BJ (cell line): ENCODE data around the gene PPDPF. TPM values are rescaled to one million over a fixed set of nuclear protein-coding genes. Genes with fewer than 3 reads are reported as not detected.

Experiments used
- CTCF ChIA-PET: fragments of 350-600 bp; formaldehyde crosslinking; extraction: SDS; loops from one replicate; lab custom pipeline; 2021; ENCODE audit warnings: antibody characterized with exemption, inconsistent platforms; lab: Yijun Ruan, JAX
- POLR2A ChIA-PET: fragments of 300-600 bp; sonication (Branson Sonifier 250); formaldehyde crosslinking; extraction: SDS; loops from one replicate; lab custom pipeline; 2021; ENCODE audit warnings: antibody characterized with exemption; lab: Charles Lee
- DNase-seq: peaks from one replicate; pipeline ENCODE4 v3.0.0-alpha.2; 2011; ENCODE audit warnings: low read depth
- H3K27me3 ChIP-seq: 2 replicates; pipeline ENCODE4 v1.6.0; 2011; ENCODE audit warnings: low read length; ENCODE audit not compliant: control insufficient read depth, insufficient read depth
- H3K36me3 ChIP-seq: 2 replicates; pipeline ENCODE4 v1.5.1; 2011; ENCODE audit warnings: low read length; ENCODE audit not compliant: control insufficient read depth, insufficient read depth
- H3K4me3 ChIP-seq: 2 replicates; pipeline ENCODE4 v1.5.1; 2011; ENCODE audit warnings: low read depth, mild to moderate bottlenecking, control low read depth, low read length
- polyA plus RNA-seq: library from polyadenylated mRNA; depleted of rRNA; stranded (reverse); fragments of >200 nt; gene quantifications from 2 replicates; pipeline ENCODE4 v1.2.3, GENCODE V29; 2011
- TF ChIP-seq, protein P1 (sequence below): IDR thresholded peaks from 2 replicates; pipeline ENCODE4 v1.5.1; 2011; ENCODE audit warnings: low read depth, mild to moderate bottlenecking, control low read depth, inconsistent platforms, low read length, moderate library complexity; ENCODE audit not compliant: insufficient read depth

Gene PPDPF
- polyA plus RNA-seq, 1 experiment = 26.9 TPM

DNA sequence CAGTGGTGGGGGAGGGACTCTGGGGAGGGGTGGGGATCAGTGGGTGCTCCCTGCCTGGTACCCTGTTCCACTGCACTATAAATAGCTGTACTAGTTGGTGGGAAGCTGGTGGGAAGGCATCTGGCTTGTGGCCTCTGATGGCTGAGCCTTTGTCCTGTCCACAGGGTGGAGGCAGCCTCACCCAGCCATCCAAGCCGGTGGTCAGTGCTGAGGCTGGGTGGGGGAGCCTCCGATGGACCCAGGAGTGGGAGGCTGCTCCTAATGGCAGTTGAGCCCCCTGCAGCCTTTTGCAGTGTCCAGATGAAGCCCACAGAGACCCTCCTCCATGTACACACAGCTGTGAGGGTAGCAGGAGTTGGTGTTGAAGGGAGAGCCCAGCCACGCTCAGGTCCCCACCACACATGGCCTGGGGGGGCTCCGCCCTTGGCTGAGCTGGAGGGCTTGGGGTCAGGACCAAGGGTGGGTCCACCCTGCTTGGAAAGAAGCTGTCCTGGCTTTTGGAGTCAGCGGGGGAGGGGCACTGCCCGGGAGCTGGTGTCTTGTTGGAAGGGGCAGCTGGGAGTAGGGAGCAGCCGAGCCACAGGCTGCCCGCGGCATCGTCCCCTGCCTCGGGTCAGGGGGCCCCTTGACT, 2.5 kb downstream of the PPDPF start:
- CTCF ChIA-PET = interaction anchor here (0.6 to 2.6 kb wide), 4 partner anchors 8 to 159 kb away, joined by 3 to 10 read pairs (median 6); partner anchors contain the start of gene PTK6

DNA sequence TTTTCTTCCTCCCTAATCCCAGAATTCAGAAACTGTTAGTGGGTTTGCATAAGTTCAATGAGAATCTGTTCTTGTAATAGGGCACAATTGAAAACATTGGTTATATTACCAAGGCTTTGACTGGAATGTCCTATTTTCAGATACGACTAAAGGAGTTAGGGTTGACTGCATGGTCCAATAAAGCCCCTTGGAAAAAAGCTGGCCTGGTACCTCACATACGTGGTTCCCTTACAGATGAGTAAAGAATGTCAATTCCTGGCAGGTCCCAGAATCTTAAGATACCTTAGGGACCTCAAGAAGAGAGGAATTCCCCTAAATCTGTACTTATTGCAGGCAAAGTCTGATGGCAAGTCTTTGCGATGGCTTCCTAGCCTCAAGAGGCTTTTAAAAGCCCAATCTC, 4.6 kb downstream of the PPDPF start:
- Histone ChIP-seq H3K4me3 (no peak overlapping the region), H3K36me3 (peaks cover 13% of the 10 kb centered on the region), H3K27me3 (no peaks in the 10 kb centered on the region)
- DNase-seq = no peak
- TF ChIP-seq, protein P1, sequence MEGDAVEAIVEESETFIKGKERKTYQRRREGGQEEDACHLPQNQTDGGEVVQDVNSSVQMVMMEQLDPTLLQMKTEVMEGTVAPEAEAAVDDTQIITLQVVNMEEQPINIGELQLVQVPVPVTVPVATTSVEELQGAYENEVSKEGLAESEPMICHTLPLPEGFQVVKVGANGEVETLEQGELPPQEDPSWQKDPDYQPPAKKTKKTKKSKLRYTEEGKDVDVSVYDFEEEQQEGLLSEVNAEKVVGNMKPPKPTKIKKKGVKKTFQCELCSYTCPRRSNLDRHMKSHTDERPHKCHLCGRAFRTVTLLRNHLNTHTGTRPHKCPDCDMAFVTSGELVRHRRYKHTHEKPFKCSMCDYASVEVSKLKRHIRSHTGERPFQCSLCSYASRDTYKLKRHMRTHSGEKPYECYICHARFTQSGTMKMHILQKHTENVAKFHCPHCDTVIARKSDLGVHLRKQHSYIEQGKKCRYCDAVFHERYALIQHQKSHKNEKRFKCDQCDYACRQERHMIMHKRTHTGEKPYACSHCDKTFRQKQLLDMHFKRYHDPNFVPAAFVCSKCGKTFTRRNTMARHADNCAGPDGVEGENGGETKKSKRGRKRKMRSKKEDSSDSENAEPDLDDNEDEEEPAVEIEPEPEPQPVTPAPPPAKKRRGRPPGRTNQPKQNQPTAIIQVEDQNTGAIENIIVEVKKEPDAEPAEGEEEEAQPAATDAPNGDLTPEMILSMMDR = no peak
- ChIA-PET CTCF (no interaction called here), POLR2A (no interaction called here)

More for the DNA sequence above, 2.5 kb downstream of the PPDPF start:
- H3K27me3 ChIP-seq = no peaks in the 10 kb centered on the region
- TF ChIP-seq, protein P1 = no peak
- peaks cover 13% of the 10 kb centered on the region for H3K36me3 ChIP-seq
- H3K4me3 ChIP-seq = no peak overlapping the region
- DNase-seq = no peak
- POLR2A ChIA-PET = no interaction called here

DNA sequence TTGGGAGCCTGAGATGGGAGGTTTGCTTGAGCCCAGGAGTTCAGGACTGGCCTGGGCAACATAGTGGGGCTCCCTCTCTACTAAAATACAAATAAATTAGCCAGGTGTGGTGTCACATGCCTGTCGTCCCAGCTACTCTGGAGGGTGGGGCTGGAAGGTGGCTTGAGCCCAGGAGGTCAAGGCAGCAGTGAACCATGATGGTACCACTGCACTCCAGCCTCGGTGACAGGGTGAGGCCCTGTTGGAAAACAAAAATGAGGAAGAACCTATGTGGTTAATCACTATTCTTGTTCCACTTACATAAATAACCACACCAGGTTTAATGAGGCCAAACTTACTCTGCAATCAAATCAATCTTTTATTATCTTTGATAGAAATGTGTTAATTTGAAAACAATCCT, 5.4 kb downstream of the PPDPF start:
- POLR2A ChIA-PET = no interaction called here
- Histone ChIP-seq H3K27me3 (no peaks in the 10 kb centered on the region), H3K36me3 (peaks cover 13% of the 10 kb centered on the region), H3K4me3 (no peak overlapping the region)
- CTCF ChIA-PET = interaction anchor here (0.6 kb wide), 1 partner anchor 49 kb away, joined by 3 read pairs; no protein-coding TSS in a partner anchor
- no peak for DNase-seq
- TF ChIP-seq, protein P1 = no peak

DNA sequence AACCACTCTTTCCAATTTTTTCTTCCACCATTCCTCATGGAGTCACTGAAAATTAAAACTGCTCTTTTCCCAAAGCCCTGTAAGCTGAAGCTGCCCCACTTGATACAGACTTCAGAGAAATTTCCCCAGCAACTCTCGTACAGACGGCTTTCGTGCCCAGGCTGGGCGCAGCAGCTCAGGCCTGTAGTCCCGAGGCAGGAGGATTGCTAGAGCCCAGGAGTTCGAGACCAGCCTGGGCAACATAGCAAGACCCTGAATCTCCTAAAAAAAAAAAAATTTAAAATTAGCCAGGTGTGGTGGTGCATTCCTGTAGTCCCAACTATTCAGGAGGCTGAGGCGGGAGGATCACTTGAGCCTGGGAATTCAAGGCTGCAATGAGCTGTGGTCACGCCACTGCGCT, 6.6 kb downstream of the PPDPF start:
- H3K36me3 ChIP-seq = peaks cover 10% of the 10 kb centered on the region
- no peak overlapping the region for H3K4me3 ChIP-seq
- CTCF ChIA-PET = interaction anchor here (1.0 kb wide), 1 partner anchor 10 kb away, joined by 6 read pairs; the partner anchor contains the start of gene PTK6
- DNase-seq = no peak
- TF ChIP-seq, protein P1 = no peak
- POLR2A ChIA-PET = no interaction called here
- H3K27me3 ChIP-seq = peaks cover 1% of the 10 kb centered on the region; the same call in 1 of the 2 replicates

- DNase-seq = no peak
- CTCF ChIA-PET = interaction anchor here (1.7 kb wide), 1 partner anchor 8 kb away, joined by 5 read pairs; the partner anchor contains the start of gene PTK6
- Histone ChIP-seq H3K4me3 (no peak overlapping the region), H3K36me3 (no peaks in the 10 kb centered on the region), H3K27me3 (peaks cover 2% of the 10 kb centered on the region; the same call in 1 of the 2 replicates)
- POLR2A ChIA-PET = no interaction called here
- TF ChIP-seq, protein P1 = no peak
Observed at GRCh38 chr20:63529180-63529860, 8.8 kb downstream of the PPDPF start.
